A549 (cell line): ENCODE data around the gene PPP2R2C.

Experiments
- CHD4 ChIP-seq: fragments of 200-600 bp; sonication (generic); IDR thresholded peaks from 2 replicates; pipeline ENCODE4 v1.6.1; 2016; ENCODE audit warnings: antibody characterized with exemption, mild to moderate bottlenecking, borderline replicate concordance
- CTCF ChIP-seq: fragments of >200 bp; sonication (Bioruptor Twin); formaldehyde crosslinking; IDR thresholded peaks from 3 replicates; pipeline ENCODE4 v1.5.1; 2016
- E2F6 ChIP-seq: IDR thresholded peaks from 2 replicates; pipeline ENCODE4 v1.6.1; 2012; ENCODE audit warnings: low read depth, borderline replicate concordance
- EP300 ChIP-seq, 2 experiments: fragments of >200 bp; sonication (Bioruptor Twin); formaldehyde crosslinking; IDR thresholded peaks; 2 replicates in 1 of 2; 3 replicates in 1 of 2; pipeline ENCODE4 v1.6.1; 2016 to 2017
- HOXB13 ChIP-seq: fragments of 250-450 bp; sonication (Bioruptor Pico); IDR thresholded peaks from 2 replicates; pipeline ENCODE4 v1.5.0; 2020; ENCODE audit warnings: low read depth, mild to moderate bottlenecking, moderate library complexity
- JUN ChIP-seq, 2 experiments: fragments of >200 bp; sonication (Bioruptor Twin); formaldehyde crosslinking; IDR thresholded peaks; 2 replicates in 1 of 2; 3 replicates in 1 of 2; pipeline ENCODE4 v1.6.1; 2016 to 2017
- PHF8 ChIP-seq: fragments of 200-600 bp; sonication (generic); IDR thresholded peaks from 2 replicates; pipeline ENCODE4 v1.6.1; 2016; ENCODE audit warnings: low read depth, mild to moderate bottlenecking, antibody characterized with exemption, moderate library complexity, borderline replicate concordance

GRCh38 chr4:6373541-6374410, 98.6 kb downstream of the PPP2R2C start:
- TF ChIP-seq JUN (IDR thresholded peaks at IDR 0.05) (no peak), PHF8 (no peak), CHD4 (no peak), HOXB13 (CRISPR knock-in tag) (no peak), E2F6 (no peak), CTCF (no peak), EP300 (IDR thresholded peaks at IDR 0.05) (no peak)
